ENCODE measurements around the gene SYT1.

SYT1 gene

GRCh38 chr12:79326222-79326621, 461.6 kb downstream of the SYT1 start:
- no peak overlapping the region for H3K4me3 ChIP-seq (ENCODE audit: low read depth, low read length)
- POLR2A ChIA-PET: no interaction called here
- CTCF ChIA-PET: interaction anchor here (1.5 kb wide), 1 partner anchor 19 kb away, joined by 3 read pairs; no protein-coding TSS in a partner anchor
- H3K4me1 ChIP-seq (ENCODE audit: control insufficient read depth, insufficient read depth, low read length): no peaks in the 10 kb centered on the region
- no peaks in the 10 kb centered on the region for H3K9me3 ChIP-seq (ENCODE audit: control insufficient read depth, insufficient read depth, low read depth, low read length)
- H3K36me3 ChIP-seq (ENCODE audit: control insufficient read depth in 2 of 2, insufficient read depth in 1 of 2, low read length in 2 of 2): no peaks in the 10 kb centered on the region
- TF ChIP-seq GLIS2 (tag by site-specific recombination; IDR thresholded peaks at IDR 0.05): no peak
- TF ChIP-seq ZNF571 (tag by site-specific recombination; IDR thresholded peaks at IDR 0.05): no peak
- TF ChIP-seq KLF7 (tag by site-specific recombination; IDR thresholded peaks at IDR 0.05; ENCODE audit: borderline replicate concordance): no peak
- no peak for TF ChIP-seq HOXC10 (CRISPR knock-in tag; IDR thresholded peaks at IDR 0.05)
- TF ChIP-seq ZSCAN23 (tag by site-specific recombination; IDR thresholded peaks at IDR 0.05): no peak
- TF ChIP-seq MEIS1 (CRISPR knock-in tag; IDR thresholded peaks at IDR 0.05; ENCODE audit: borderline replicate concordance): no peak
- no peak for TF ChIP-seq ZNF777 (tag by site-specific recombination; IDR thresholded peaks at IDR 0.05; ENCODE audit: borderline replicate concordance)
- no peak for TF ChIP-seq ZNF510 (tag by site-specific recombination; IDR thresholded peaks at IDR 0.05; ENCODE audit: insufficient replicate concordance)
- no peak for TF ChIP-seq ZNF561 (tag by site-specific recombination; IDR thresholded peaks at IDR 0.05; ENCODE audit: borderline replicate concordance)
- no peak for TF ChIP-seq ZBTB44 (tag by site-specific recombination; IDR thresholded peaks at IDR 0.05)
- TF ChIP-seq GFI1B (tag by site-specific recombination; IDR thresholded peaks at IDR 0.05): no peak
- TF ChIP-seq ZNF785 (tag by site-specific recombination; IDR thresholded peaks at IDR 0.05): no peak
- TF ChIP-seq ZBTB8A (tag by site-specific recombination; IDR thresholded peaks at IDR 0.05): no peak
- TF ChIP-seq ZSCAN16 (tag by site-specific recombination; IDR thresholded peaks at IDR 0.05): no peak
- TF ChIP-seq ZNF37A (tag by site-specific recombination; IDR thresholded peaks at IDR 0.05): no peak
- TF ChIP-seq TRIM28 (IDR thresholded peaks at IDR 0.05; ENCODE audit: borderline replicate concordance, low read length): no peak
- H3K27ac ChIP-seq (ENCODE audit: extremely low read depth, low read depth, low read length): no peak overlapping the region

- H3K36me3 ChIP-seq (ENCODE audit: control insufficient read depth in 2 of 2, insufficient read depth in 1 of 2, low read length in 2 of 2): no peaks in the 10 kb centered on the region
- no peak overlapping the region for H3K27ac ChIP-seq (ENCODE audit: extremely low read depth, low read depth, low read length)
- H3K9me3 ChIP-seq (ENCODE audit: control insufficient read depth, insufficient read depth, low read depth, low read length): no peaks in the 10 kb centered on the region
- H3K4me3 ChIP-seq (ENCODE audit: low read depth, low read length): no peak overlapping the region
- TF ChIP-seq GLIS1 (tag by site-specific recombination; IDR thresholded peaks at IDR 0.05) (no peak), ZNF133 (tag by site-specific recombination; IDR thresholded peaks at IDR 0.05) (no peak), ZBTB1 (tag by site-specific recombination; IDR thresholded peaks at IDR 0.05) (no peak), ZBTB20 (tag by site-specific recombination; IDR thresholded peaks at IDR 0.05) (no peak), ZNF394 (tag by site-specific recombination; IDR thresholded peaks at IDR 0.05; ENCODE audit: borderline replicate concordance) (no peak), ZNF692 (tag by site-specific recombination; IDR thresholded peaks at IDR 0.05) (no peak), ZNF837 (tag by site-specific recombination; IDR thresholded peaks at IDR 0.05) (no peak), ZNF843 (tag by site-specific recombination; IDR thresholded peaks at IDR 0.05) (no peak), ZNF184 (tag by site-specific recombination; IDR thresholded peaks at IDR 0.05) (no peak), ZNF19 (tag by site-specific recombination; IDR thresholded peaks at IDR 0.05; ENCODE audit: low read depth) (no peak), KLF17 (tag by site-specific recombination; IDR thresholded peaks at IDR 0.05) (no peak)
- ChIA-PET POLR2A (no interaction called here), CTCF (interaction anchor here (1.5 kb wide), 1 partner anchor 18 kb away, joined by 3 read pairs; no protein-coding TSS in a partner anchor)
- no peaks in the 10 kb centered on the region for H3K4me1 ChIP-seq (ENCODE audit: control insufficient read depth, insufficient read depth, low read length)
These were observed 462.1 kb downstream of the SYT1 start for GRCh38 chr12:79326663-79327062.

Measured in HEK293 (cell line).